Subcutaneous adipose tissue (tissue), 4 donors: Measurements from ENCODE around the gene CCDC30. TPM values are rescaled to one million over a fixed set of nuclear protein-coding genes. Genes with fewer than 3 reads are reported as not detected.

ENCODE experiments used
- CTCF ChIP-seq: fragments of 450-650 bp; IDR thresholded peaks from one replicate; pipeline ENCODE4 v1.5.1; 2016; ENCODE audit warnings: low read depth, mild to moderate bottlenecking, control low read depth, antibody characterized with exemption, moderate library complexity
- total RNA-seq, 4 donors: library from RNA; depleted of rRNA; stranded (reverse); fragments of >200 nt; gene quantifications; one replicate each; pipeline ENCODE4 v1.1.0, GENCODE V29; 2016

Gene CCDC30
- total RNA-seq, 4 donors from 2014 or later = 1.9 to 3.9 (median 2.3) TPM

DNA sequence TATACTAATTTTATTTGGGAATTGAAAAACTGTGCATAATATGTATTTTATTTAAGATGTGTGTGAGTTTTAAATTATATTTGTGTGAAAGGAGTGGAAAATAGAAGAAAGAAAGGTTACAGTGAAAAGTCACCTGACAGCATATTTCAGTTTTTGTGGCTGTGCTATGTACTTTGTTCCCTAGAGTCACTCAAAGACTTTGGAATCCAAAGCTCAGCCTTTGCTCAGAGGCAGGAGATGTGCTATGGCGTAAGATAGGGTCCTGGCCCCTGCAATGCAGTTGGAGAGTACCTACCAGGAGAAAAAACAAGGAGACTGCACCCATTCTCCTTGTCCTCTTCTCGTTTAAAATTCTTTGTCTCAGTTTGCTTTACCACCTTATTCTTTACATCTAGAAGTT lies 2.9 kb downstream of the CCDC30 start:
- no peak for TF ChIP-seq CTCF

- TF ChIP-seq CTCF = no peak
These were observed 6.6 kb downstream of the CCDC30 start for GRCh38 chr1:42469727-42470126.

DNA sequence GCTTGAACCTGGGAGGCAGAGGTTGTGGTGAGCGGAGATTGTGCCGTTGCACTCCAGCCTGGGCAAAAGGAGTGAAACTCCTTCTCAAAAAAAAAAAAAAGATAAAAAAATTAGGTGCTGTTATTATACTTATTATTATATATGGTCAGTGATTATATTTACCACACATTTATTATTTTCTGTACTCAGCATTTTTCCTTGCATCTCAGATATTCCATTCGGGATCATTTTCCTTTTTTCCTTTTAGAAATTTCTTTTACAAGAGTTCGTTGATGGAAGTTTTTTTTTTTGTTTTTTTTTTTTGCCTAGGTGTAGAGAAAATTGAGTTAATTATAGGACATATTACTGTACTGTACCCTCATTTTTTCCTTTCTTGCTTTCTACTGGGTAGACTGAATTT lies 13.5 kb downstream of the CCDC30 start:
- TF ChIP-seq CTCF = no peak

DNA sequence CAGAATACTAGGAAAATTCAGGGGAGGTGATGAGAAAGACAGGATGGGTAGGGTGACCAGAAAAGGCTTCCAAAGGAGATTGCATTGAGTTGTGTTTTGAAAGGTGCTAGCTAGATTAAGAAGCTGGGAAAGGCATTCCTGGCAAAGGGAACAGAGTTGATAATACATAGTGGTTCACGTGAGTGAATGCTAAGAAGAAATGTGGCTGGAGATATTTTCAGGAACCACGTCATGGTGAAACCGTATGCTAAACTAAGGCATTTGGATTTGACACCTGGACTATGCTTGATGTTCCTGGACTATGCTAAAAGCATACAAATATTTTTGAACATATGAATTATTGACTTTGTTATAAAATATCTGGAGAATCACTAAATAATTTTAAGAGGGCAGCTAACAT lies 14.7 kb downstream of the CCDC30 start:
- no peak for TF ChIP-seq CTCF

DNA sequence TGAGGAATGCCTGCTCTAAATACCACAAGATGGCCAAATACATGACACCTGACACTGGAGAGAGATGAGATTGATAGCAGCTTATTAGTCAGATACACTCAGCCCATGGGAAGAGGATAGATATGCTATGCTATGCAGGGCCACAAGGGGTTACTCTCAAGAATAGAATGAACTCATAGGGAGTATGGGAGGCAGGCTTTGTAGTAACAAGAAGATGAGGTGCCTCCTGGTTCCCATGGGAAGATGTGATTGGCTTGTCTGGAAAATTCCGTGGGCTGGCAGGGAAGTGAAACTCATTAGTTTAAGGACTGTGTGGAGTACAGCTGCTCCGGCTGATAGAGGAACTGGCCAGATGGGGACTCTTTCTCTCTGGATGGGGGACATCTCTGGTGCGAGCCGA lies 16.5 kb downstream of the CCDC30 start:
- TF ChIP-seq CTCF = no peak

- no peak for TF ChIP-seq CTCF
These were observed 17.8 kb downstream of the CCDC30 start for GRCh38 chr1:42480921-42481320.

DNA sequence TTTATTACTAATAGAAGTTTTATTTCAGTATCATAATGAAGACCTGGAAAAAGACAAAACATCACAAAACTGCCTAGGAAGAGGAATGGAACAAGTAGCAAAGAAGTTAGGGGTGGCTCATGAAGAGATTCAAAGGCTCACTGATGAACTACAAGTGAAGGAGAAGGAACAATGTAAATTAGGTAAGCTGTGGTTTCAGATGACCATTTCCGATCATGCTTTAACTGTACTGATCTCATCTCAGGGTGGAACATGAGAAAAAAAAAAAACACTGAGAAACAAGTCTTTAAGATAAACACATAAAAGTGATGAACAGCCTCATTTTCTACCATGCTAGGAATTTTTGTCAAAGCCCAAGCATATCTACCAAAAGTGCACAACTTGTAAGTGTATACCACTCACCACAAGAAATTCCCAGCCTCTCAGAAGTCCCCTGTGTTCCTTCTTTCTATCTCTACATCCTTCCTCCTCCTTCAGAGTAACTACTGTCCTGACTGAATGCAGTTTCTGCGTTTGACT lies 19.6 kb downstream of the CCDC30 start:
- TF ChIP-seq CTCF = no peak
